Endothelial cell of umbilical vein (primary cell): ENCODE measurements around the gene LMNTD1. TPM values are rescaled to one million over a fixed set of nuclear protein-coding genes. Genes with fewer than 3 reads are reported as not detected.

ENCODE experiments used
- BruUV-seq: library from RNA; stranded (reverse); fragments of 400-500 nt; replicated peaks from 2 replicates; lab custom pipeline; 2021; lab: Mats Ljungman, UMichigan
- CTCF ChIA-PET: fragments of 300-600, 350-600 bp; sonication (Branson Sonifier 250); formaldehyde crosslinking; loops from one replicate; lab custom pipeline; 2021; ENCODE audit warnings: antibody characterized with exemption, inconsistent platforms; lab: Charles Lee
- POLR2A ChIA-PET: fragments of 300-600, 350-600 bp; sonication (Branson Sonifier 250); formaldehyde crosslinking; loops from one replicate; lab custom pipeline; 2021; ENCODE audit warnings: antibody characterized with exemption, inconsistent platforms; lab: Charles Lee
- DNase-seq: peaks from one replicate; pipeline ENCODE4 v3.0.0-alpha.2; 2011; ENCODE audit warnings: low read depth, low spot score
- FAIRE-seq: peaks from 2 replicates; lab custom pipeline; 2011; peaks lifted over from hg19 to GRCh38; lab: Jason Lieb, UNC
- H2AFZ ChIP-seq: 2 replicates; pipeline ENCODE4 v1.6.0; 2012; ENCODE audit warnings: low read depth, low read length, control low read depth, inconsistent platforms
- H3K27ac ChIP-seq: 2 replicates; pipeline ENCODE4 v1.5.1; 2011; ENCODE audit warnings: low read depth, mild to moderate bottlenecking, control low read depth, low read length, moderate library complexity; ENCODE audit not compliant: insufficient read depth
- H3K27me3 ChIP-seq, 2 experiments: 2 replicates each; pipeline versions ENCODE4 v1.6.0 to v1.6.1; 2011; ENCODE audit warnings: low read length in 2 of 2, mixed read lengths in 1 of 2; ENCODE audit not compliant: control insufficient read depth in 2 of 2, insufficient read depth in 2 of 2
- H3K36me3 ChIP-seq, 2 experiments: 2 replicates in 1 of 2; 3 replicates in 1 of 2; pipeline ENCODE4 v1.5.1; 2011; ENCODE audit warnings: low read length in 2 of 2, mild to moderate bottlenecking in 1 of 2, moderate library complexity in 1 of 2; ENCODE audit not compliant: control insufficient read depth in 2 of 2, insufficient read depth in 2 of 2; ENCODE audit errors: extremely low read depth in 1 of 2
- H3K4me1 ChIP-seq: 3 replicates; pipeline ENCODE4 v1.5.1; 2011; ENCODE audit warnings: mild to moderate bottlenecking, low read length; ENCODE audit not compliant: control insufficient read depth, insufficient read depth; ENCODE audit errors: extremely low read depth
- H3K4me2 ChIP-seq: 2 replicates; pipeline ENCODE4 v1.6.1; 2011; ENCODE audit warnings: low read length, control low read depth, mixed read lengths; ENCODE audit not compliant: insufficient read depth
- H3K4me3 ChIP-seq, 3 experiments: fragments of 200-600 bp in 1 of 3; sonication (generic), shearing (Covaris generic) in 1 of 3; replicated peaks in 1 of 3; 2 replicates each; pipeline ENCODE4 v1.5.1; 2011 to 2016; ENCODE audit warnings: control low read depth in 3 of 3, low read length in 3 of 3, mild to moderate bottlenecking in 2 of 3, inconsistent platforms in 1 of 3, low read depth in 1 of 3, moderate library complexity in 1 of 3; ENCODE audit not compliant: insufficient read depth in 1 of 3
- H3K79me2 ChIP-seq: 2 replicates; pipeline ENCODE4 v1.6.0; 2012; ENCODE audit warnings: low read length, inconsistent platforms; ENCODE audit not compliant: control insufficient read depth, insufficient read depth
- H3K9ac ChIP-seq: replicated peaks from 2 replicates; pipeline ENCODE3; 2011; ENCODE audit warnings: low read length, control low read depth; ENCODE audit not compliant: insufficient read depth; ENCODE audit errors: extremely low read depth
- H3K9me1 ChIP-seq: replicated peaks from 3 replicates; pipeline ENCODE4 v1.6.0; 2011; ENCODE audit warnings: mild to moderate bottlenecking, low read length; ENCODE audit not compliant: control insufficient read depth, insufficient read depth; ENCODE audit errors: extremely low read depth
- H3K9me3 ChIP-seq: replicated peaks from 2 replicates; pipeline ENCODE4 v1.5.1; 2012; ENCODE audit warnings: low read length, inconsistent platforms; ENCODE audit not compliant: control insufficient read depth, insufficient read depth
- H4K20me1 ChIP-seq: replicated peaks from 2 replicates; pipeline ENCODE3; 2011; ENCODE audit warnings: mild to moderate bottlenecking, low read length; ENCODE audit not compliant: control insufficient read depth, insufficient read depth; ENCODE audit errors: extremely low read depth
- EZH2 ChIP-seq: IDR thresholded peaks from 2 replicates; pipeline ENCODE4 v1.6.1; 2012; ENCODE audit warnings: borderline replicate concordance, low read depth, mild to moderate bottlenecking, moderate library complexity, low read length, inconsistent platforms; ENCODE audit not compliant: severe bottlenecking
- FOS ChIP-seq: IDR thresholded peaks from 2 replicates; pipeline ENCODE4 v1.6.1; 2011; ENCODE audit warnings: mild to moderate bottlenecking, low read length, moderate library complexity, borderline replicate concordance; ENCODE audit not compliant: insufficient read depth
- GATA2 ChIP-seq: IDR thresholded peaks from 2 replicates; pipeline ENCODE4 v1.7.0; 2011; ENCODE audit warnings: low read depth, mild to moderate bottlenecking, moderate library complexity, mixed read lengths, low read length; ENCODE audit not compliant: insufficient read length, insufficient read depth
- JUN ChIP-seq: IDR thresholded peaks from 2 replicates; pipeline ENCODE4 v1.6.1; 2011; ENCODE audit warnings: borderline replicate concordance, low read depth; ENCODE audit not compliant: insufficient read length, insufficient read depth
- MYC ChIP-seq: IDR thresholded peaks from one replicate; pipeline ENCODE4 v1.6.1; 2011; ENCODE audit warnings: mild to moderate bottlenecking, low read depth, low read length
- POLR2A ChIP-seq: IDR thresholded peaks from 2 replicates; pipeline ENCODE4 v1.6.1; 2012; ENCODE audit warnings: low read depth, mild to moderate bottlenecking, control low read depth, low read length
- POLR2AphosphoS5 ChIP-seq: IDR thresholded peaks from 2 replicates; pipeline ENCODE4 v1.6.1; 2012; ENCODE audit warnings: low read depth, mild to moderate bottlenecking, control low read depth, low read length, moderate library complexity; ENCODE audit not compliant: insufficient read depth
- dilution Hi-C: fragments of 300-500 bp; cut with MboI; formaldehyde crosslinking; loops from one replicate; pipeline ENCODE4 v1.15.0; 2019; ENCODE audit warnings: low sequenced_read_pairs; ENCODE audit not compliant: extremely low pct_ligation_motif_present
- intact Hi-C: fragments of 100-400 bp; cut with micrococcal nuclease; formaldehyde crosslinking; loops from one replicate; pipeline ENCODE4 v1.10.0; 2022
- polyA plus RNA-seq, 4 experiments: library from polyadenylated mRNA; depleted of rRNA in 3 of 4; stranded (reverse) in 3 of 4; unstranded in 1 of 4; fragments of >200 nt; gene quantifications; 2 replicates each; pipeline versions ENCODE4 v1.2.1 to v1.2.3, GENCODE V29; 2011 to 2012; ENCODE audit warnings: missing spikeins in 1 of 4
- total RNA-seq: library from RNA; stranded (reverse); gene quantifications from 2 replicates; pipeline ENCODE4 v1.2.3, GENCODE V29; 2021
- TF ChIP-seq, protein P1 (sequence below): IDR thresholded peaks from 2 replicates; pipeline ENCODE4 v1.6.1; 2011; ENCODE audit not compliant: insufficient read depth, insufficient read length
- TF ChIP-seq, protein P2 (sequence below), 2 donors: IDR thresholded peaks; 1 replicate in 1 of 2; 2 replicates in 1 of 2; pipeline ENCODE4 v1.5.1; 2011; ENCODE audit warnings: low read length in 2 of 2, mild to moderate bottlenecking in 2 of 2, moderate library complexity in 2 of 2, control low read depth in 1 of 2, inconsistent platforms in 1 of 2, low read depth in 1 of 2; ENCODE audit not compliant: insufficient read depth in 1 of 2; ENCODE audit errors: extremely low read depth in 1 of 2

LMNTD1 gene
- total and polyA plus RNA-seq, 2 donors (not counting 3 experiments of a cell fraction or from before 2014, with no cell fraction given), result not detected

DNA sequence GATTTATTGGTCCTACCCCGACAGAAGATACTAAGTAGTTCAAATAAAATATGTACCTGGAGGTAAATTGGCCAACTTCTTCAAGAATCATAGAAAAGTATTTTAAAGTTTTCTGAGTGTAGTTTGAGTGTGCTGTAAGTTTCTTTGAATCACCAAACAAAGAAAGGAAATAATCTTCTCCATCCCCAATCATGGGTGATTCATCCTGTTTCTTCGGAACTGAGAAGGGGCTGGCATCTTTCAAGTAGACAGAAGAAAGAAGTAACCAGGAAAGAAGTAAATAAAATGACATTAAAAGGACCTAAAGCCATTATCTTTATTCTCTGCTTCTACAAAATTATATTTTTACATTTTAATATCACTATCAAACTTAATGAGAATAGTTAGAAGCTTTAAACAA lies 6.8 kb downstream of the LMNTD1 start:
- Histone ChIP-seq H2AFZ (no peak overlapping the region), H3K36me3 (no peaks in the 10 kb centered on the region), H4K20me1 (no peaks in the 10 kb centered on the region), H3K27me3 (peaks cover 0 to 2% of the 10 kb centered on the region in 2 experiments), H3K27ac (no peak overlapping the region), H3K4me3 (no peak overlapping the region), H3K79me2 (no peaks in the 10 kb centered on the region), H3K9me3 (no peaks in the 10 kb centered on the region), H3K9me1 (no peaks in the 10 kb centered on the region), H3K4me2 (no peak overlapping the region), H3K4me1 (no peaks in the 10 kb centered on the region), H3K9ac (no peak overlapping the region)
- no peak for DNase-seq
- TF ChIP-seq MYC (no peak), POLR2A (no peak), GATA2 (no peak), FOS (no peak), JUN (no peak), EZH2 (no peak), POLR2AphosphoS5 (no peak)
- TF ChIP-seq, protein P1, sequence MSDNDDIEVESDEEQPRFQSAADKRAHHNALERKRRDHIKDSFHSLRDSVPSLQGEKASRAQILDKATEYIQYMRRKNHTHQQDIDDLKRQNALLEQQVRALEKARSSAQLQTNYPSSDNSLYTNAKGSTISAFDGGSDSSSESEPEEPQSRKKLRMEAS, result no peak
- TF ChIP-seq, protein P2, sequence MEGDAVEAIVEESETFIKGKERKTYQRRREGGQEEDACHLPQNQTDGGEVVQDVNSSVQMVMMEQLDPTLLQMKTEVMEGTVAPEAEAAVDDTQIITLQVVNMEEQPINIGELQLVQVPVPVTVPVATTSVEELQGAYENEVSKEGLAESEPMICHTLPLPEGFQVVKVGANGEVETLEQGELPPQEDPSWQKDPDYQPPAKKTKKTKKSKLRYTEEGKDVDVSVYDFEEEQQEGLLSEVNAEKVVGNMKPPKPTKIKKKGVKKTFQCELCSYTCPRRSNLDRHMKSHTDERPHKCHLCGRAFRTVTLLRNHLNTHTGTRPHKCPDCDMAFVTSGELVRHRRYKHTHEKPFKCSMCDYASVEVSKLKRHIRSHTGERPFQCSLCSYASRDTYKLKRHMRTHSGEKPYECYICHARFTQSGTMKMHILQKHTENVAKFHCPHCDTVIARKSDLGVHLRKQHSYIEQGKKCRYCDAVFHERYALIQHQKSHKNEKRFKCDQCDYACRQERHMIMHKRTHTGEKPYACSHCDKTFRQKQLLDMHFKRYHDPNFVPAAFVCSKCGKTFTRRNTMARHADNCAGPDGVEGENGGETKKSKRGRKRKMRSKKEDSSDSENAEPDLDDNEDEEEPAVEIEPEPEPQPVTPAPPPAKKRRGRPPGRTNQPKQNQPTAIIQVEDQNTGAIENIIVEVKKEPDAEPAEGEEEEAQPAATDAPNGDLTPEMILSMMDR (IDR thresholded peaks at IDR 0.05; ENCODE audit: extremely low read depth in 1 of 2, insufficient read depth in 1 of 2, low read depth in 1 of 2, low read length in 2 of 2), result no peak
- POLR2A ChIA-PET, result no interaction called here
- dilution Hi-C loops (no loop called here), intact Hi-C loops (no loop called here)
- no peak for FAIRE-seq
- no TSS peak for BruUV-seq
- CTCF ChIA-PET, result interaction anchor here (1.3 kb wide), 1 partner anchor 111 kb away, joined by 3 read pairs; no protein-coding TSS in a partner anchor
